K562 (cell line): ENCODE data around the gene SS18. TPM values are rescaled to one million over a fixed set of nuclear protein-coding genes. Genes with fewer than 3 reads are reported as not detected.

Experiments
- ATAC-seq: fragments of 200-7000 bp; cut with Tn5 transposase; 3 replicates; pipeline ENCODE4 v1.9.1; 2020; ENCODE audit warnings: moderate library complexity
- BruUV-seq: library from RNA; stranded (reverse); fragments of 400-500 nt; replicated peaks from 2 replicates; lab custom pipeline; 2021; lab: Mats Ljungman, UMichigan
- CTCF ChIA-PET: fragments of 300-600 bp; formaldehyde crosslinking; extraction: SDS; loops from one replicate; lab custom pipeline; 2021; ENCODE audit warnings: low intra/inter-chr PET ratio; lab: Yijun Ruan, JAX
- POLR2A ChIA-PET: fragments of 300-600, 350-650 bp; sonication (Branson Sonifier 250); formaldehyde crosslinking; extraction: SDS; loops from one replicate; lab custom pipeline; 2021; ENCODE audit warnings: antibody characterized with exemption, inconsistent platforms; lab: Yijun Ruan, JAX
- DNase-seq, 4 experiments: peaks; one replicate each; pipeline versions ENCODE4 v3.0.0 to v3.0.0-alpha.2; 2011 to 2018; ENCODE audit warnings: low spot score in 3 of 4, mixed read lengths in 3 of 4; ENCODE audit errors: extremely low read depth in 1 of 4
- FAIRE-seq: peaks from 2 replicates; lab custom pipeline; 2011; peaks lifted over from hg19 to GRCh38; lab: Jason Lieb, UNC
- H2AFZ ChIP-seq: 2 replicates; pipeline ENCODE4 v1.6.0; 2011; ENCODE audit warnings: low read depth, low read length, control low read depth, inconsistent platforms
- H3K27ac ChIP-seq: fragments of 200-600 bp; 3 replicates; pipeline ENCODE4 v1.8.0; 2011; ENCODE audit warnings: low read depth, mild to moderate bottlenecking, control low read depth, inconsistent platforms, low read length, moderate library complexity, mixed read lengths; ENCODE audit errors: extremely low read depth
- H3K27me3 ChIP-seq, 2 experiments: fragments of 300-600 bp in 1 of 2; 2 replicates in 1 of 2; 3 replicates in 1 of 2; pipeline versions ENCODE4 v1.6.0 to v1.8.0; 2011; ENCODE audit warnings: inconsistent platforms in 2 of 2, low read length in 2 of 2, mild to moderate bottlenecking in 1 of 2, mixed read lengths in 1 of 2, moderate library complexity in 1 of 2; ENCODE audit not compliant: control insufficient read depth in 2 of 2, insufficient read depth in 2 of 2
- H3K36me3 ChIP-seq: fragments of 300-600 bp; 3 replicates; pipeline ENCODE4 v1.8.0; 2011; ENCODE audit warnings: mild to moderate bottlenecking, low read length, inconsistent platforms; ENCODE audit not compliant: control insufficient read depth, insufficient read depth
- H3K4me1 ChIP-seq, 2 experiments: fragments of 200-600 bp in 1 of 2; replicated peaks in 1 of 2; 2 replicates in 1 of 2; 3 replicates in 1 of 2; pipeline versions ENCODE4 v1.5.1 to v1.8.0; 2011; ENCODE audit warnings: inconsistent platforms in 2 of 2, low read length in 2 of 2, mild to moderate bottlenecking in 1 of 2, mixed read lengths in 1 of 2, moderate library complexity in 1 of 2; ENCODE audit not compliant: control insufficient read depth in 2 of 2, insufficient read depth in 2 of 2
- H3K4me2 ChIP-seq: 2 replicates; pipeline ENCODE4 v1.6.1; 2011; ENCODE audit warnings: low read length, control low read depth, inconsistent platforms, mixed read lengths; ENCODE audit not compliant: insufficient read depth
- H3K4me3 ChIP-seq: fragments of 200-600 bp; sonication (generic), shearing (Covaris generic); 2 replicates; pipeline ENCODE4 v1.5.1; 2016; ENCODE audit warnings: control low read depth, inconsistent platforms
- H3K79me2 ChIP-seq: fragments of 200-600 bp; 3 replicates; pipeline ENCODE4 v1.8.0; 2011; ENCODE audit warnings: low read length, inconsistent platforms; ENCODE audit not compliant: control insufficient read depth, insufficient read depth
- H3K9ac ChIP-seq, 2 experiments: 2 replicates each; pipeline versions ENCODE4 v1.6.0 to v1.6.1; 2011; ENCODE audit warnings: low read depth in 2 of 2, low read length in 2 of 2, control low read depth in 1 of 2, inconsistent platforms in 1 of 2, mild to moderate bottlenecking in 1 of 2, mixed read lengths in 1 of 2; ENCODE audit not compliant: insufficient read depth in 1 of 2
- H3K9me1 ChIP-seq: one replicate; pipeline ENCODE4 v1.6.0; 2011; ENCODE audit warnings: inconsistent platforms, mild to moderate bottlenecking, low read length, moderate library complexity; ENCODE audit not compliant: control insufficient read depth, insufficient read depth
- H3K9me3 ChIP-seq: replicated peaks from 2 replicates; pipeline ENCODE4 v1.5.1; 2011; ENCODE audit warnings: low read depth, low read length, inconsistent platforms; ENCODE audit not compliant: control insufficient read depth, insufficient read depth
- H4K20me1 ChIP-seq: replicated peaks from 2 replicates; pipeline ENCODE4 v1.6.1; 2011; ENCODE audit warnings: low read length, inconsistent platforms, mixed read lengths; ENCODE audit not compliant: control insufficient read depth, insufficient read depth
- AFF4 ChIP-seq: sonication (generic); formaldehyde crosslinking; IDR thresholded peaks from 2 replicates; pipeline ENCODE4 v1.8.0; 2023; ENCODE audit warnings: mild to moderate bottlenecking, missing genetic modification reagents
- DNMT1 ChIP-seq: fragments of 450-650 bp; IDR thresholded peaks from 2 replicates; pipeline ENCODE4 v1.6.1; 2016; ENCODE audit warnings: antibody characterized with exemption, mild to moderate bottlenecking
- HDAC2 ChIP-seq: fragments of 450-650 bp; IDR thresholded peaks from 2 replicates; pipeline ENCODE4 v1.6.1; 2016; ENCODE audit warnings: mild to moderate bottlenecking
- KLF10 ChIP-seq: fragments of 250-450 bp; sonication (Bioruptor Pico); IDR thresholded peaks from 2 replicates; pipeline ENCODE4 v1.6.1; 2021; ENCODE audit warnings: matching md5 sums
- KLF6 ChIP-seq: fragments of 250-450 bp; sonication (Bioruptor Pico); IDR thresholded peaks from 2 replicates; pipeline ENCODE4 v1.4.0; 2020; ENCODE audit warnings: mild to moderate bottlenecking, moderate library complexity, borderline replicate concordance
- MCM2 ChIP-seq: fragments of 450-650 bp; IDR thresholded peaks from 2 replicates; pipeline ENCODE4 v1.6.1; 2017; ENCODE audit warnings: low read depth, mild to moderate bottlenecking
- MCM3 ChIP-seq: fragments of 450-650 bp; IDR thresholded peaks from 2 replicates; pipeline ENCODE4 v1.6.1; 2016
- MYNN ChIP-seq, 2 experiments: sonication (generic); formaldehyde crosslinking in 1 of 2; IDR thresholded peaks; 2 replicates each; pipeline versions ENCODE4 v1.5.0 to v1.6.1; 2016 to 2020; ENCODE audit warnings: antibody characterized with exemption in 1 of 2, missing genetic modification reagents in 1 of 2
- NR2C2 ChIP-seq, 2 experiments: fragments of 200-800 bp in 1 of 2; sonication (Bioruptor generic) in 1 of 2; sonication (generic) in 1 of 2; formaldehyde crosslinking in 1 of 2; IDR thresholded peaks; 2 replicates each; pipeline versions ENCODE4 v1.6.1 to v1.8.0; 2016 to 2022; ENCODE audit warnings: mild to moderate bottlenecking in 1 of 2, missing compliant biosample characterization in 1 of 2, missing genetic modification characterization in 1 of 2, missing genetic modification reagents in 1 of 2
- RFX5 ChIP-seq: IDR thresholded peaks from 2 replicates; pipeline ENCODE4 v1.6.1; 2011; ENCODE audit warnings: low read depth, mild to moderate bottlenecking, improper control_type of control experiment, low read length
- SAFB2 ChIP-seq: fragments of 200-400 bp; formaldehyde crosslinking; IDR thresholded peaks from 2 replicates; pipeline ENCODE4 v1.6.1; 2018; ENCODE audit warnings: borderline replicate concordance, low read length, low read depth, moderate library complexity; ENCODE audit not compliant: severe bottlenecking
- SIN3A ChIP-seq, 2 experiments: fragments of 150-350 bp in 1 of 2; IDR thresholded peaks; 2 replicates each; pipeline ENCODE4 v1.6.1; 2011 to 2016; ENCODE audit warnings: borderline replicate concordance in 2 of 2, low read depth in 2 of 2, low read length in 2 of 2, mild to moderate bottlenecking in 2 of 2, moderate library complexity in 2 of 2; ENCODE audit not compliant: control insufficient read depth in 1 of 2
- STAT5A ChIP-seq: IDR thresholded peaks from 2 replicates; pipeline ENCODE4 v1.6.1; 2012; ENCODE audit warnings: low read length, inconsistent platforms, borderline replicate concordance
- TFAM ChIP-seq: fragments of 250-450 bp; sonication (Bioruptor Pico); conservative IDR thresholded peaks from 2 replicates; pipeline ENCODE4 v1.5.0; 2021; ENCODE audit warnings: mild to moderate bottlenecking, moderate library complexity
- ZBTB49 ChIP-seq: sonication (generic); formaldehyde crosslinking; IDR thresholded peaks from 2 replicates; pipeline ENCODE4 v1.8.0; 2022; ENCODE audit warnings: missing genetic modification reagents, mild to moderate bottlenecking, borderline replicate concordance
- WGBS: fragments of 100-300 bp; shearing (Covaris generic); methylation state at CpG from one replicate; pipeline ENCODE4 v1.1.6; 2016; ENCODE audit warnings: low coverage, mixed read lengths; ENCODE audit not compliant: insufficient coverage; ENCODE audit errors: missing lambda C conversion rate; 5-methylcytosine and 5-hydroxymethylcytosine counted together
- in situ Hi-C: fragments of 300-500 bp; cut with MboI; formaldehyde crosslinking; loops from 4 replicates; pipeline ENCODE4 v1.15.0; 2018; ENCODE audit warnings: inconsistent platforms, mixed read lengths
- intact Hi-C: fragments of 100-400 bp; cut with micrococcal nuclease; formaldehyde crosslinking; loops from 2 replicates; pipeline ENCODE4 v1.14.2; 2022
- polyA plus RNA-seq, 8 experiments: library from polyadenylated mRNA; depleted of rRNA in 4 of 8; stranded (reverse) in 5 of 8; unstranded in 3 of 8; fragments of >200 nt; fragmentation: Nextera tagmentation in 2 of 8; fragmentation: Illumina TruSeq in 1 of 8; extraction: Ambion mirVana in 2 of 8; extraction: Trizol in 1 of 8; gene quantifications; 2 replicates each; pipeline versions ENCODE4 v1.2.1 to v1.2.3, GENCODE V29; 2011 to 2014; ENCODE audit warnings: inconsistent platforms in 1 of 8, missing spikeins in 1 of 8
- total RNA-seq, 7 experiments: library from RNA; depleted of rRNA in 6 of 7; stranded (reverse); fragments of >200 nt in 6 of 7; fragmentation: Illumina TruSeq in 2 of 7; extraction: Trizol in 2 of 7; gene quantifications; 2 replicates each; pipeline versions ENCODE4 v1.2.1 to v1.2.3, GENCODE V29; 2011 to 2021; ENCODE audit warnings: low replicate concordance in 1 of 7

SS18 gene
- total and polyA plus RNA-seq, 9 of the 15 experiments (the other 6 are each of a cell fraction or from before 2014, with no cell fraction given): 30.9 to 190 (median 102) TPM

- no peaks in the 10 kb centered on the region for H4K20me1 ChIP-seq
- H2AFZ ChIP-seq: no peak overlapping the region
- no peak for TF ChIP-seq NR2C2 (CRISPR knock-in tag; IDR thresholded peaks at IDR 0.05)
- TF ChIP-seq NR2C2 (tag; IDR thresholded peaks at IDR 0.05): no peak
- TF ChIP-seq MCM2: no peak
- no peak for TF ChIP-seq MYNN (IDR thresholded peaks at IDR 0.05)
- TF ChIP-seq MYNN (CRISPR knock-in tag; IDR thresholded peaks at IDR 0.05): no peak
- TF ChIP-seq KLF6 (CRISPR knock-in tag): no peak
- no peak for TF ChIP-seq DNMT1
- no peak for TF ChIP-seq HDAC2
- no peak for TF ChIP-seq SAFB2
- TF ChIP-seq AFF4 (CRISPR knock-in tag): no peak
- TF ChIP-seq ZBTB49 (CRISPR knock-in tag): no peak
- no peak for TF ChIP-seq RFX5
- no peak for TF ChIP-seq TFAM (CRISPR knock-in tag)
- TF ChIP-seq MCM3: no peak
- TF ChIP-seq STAT5A: no peak
- no peak for TF ChIP-seq KLF10 (CRISPR knock-in tag)
- no peak for TF ChIP-seq SIN3A (IDR thresholded peaks at IDR 0.05; ENCODE audit: borderline replicate concordance in 2 of 2, control insufficient read depth in 1 of 2, low read depth in 2 of 2, low read length in 2 of 2)
- H3K4me1 ChIP-seq: no peaks in the 10 kb centered on the region; a peak in 1 of 5 replicates
- H3K4me3 ChIP-seq: no peak overlapping the region
- no TSS peak for BruUV-seq
- no peak overlapping the region for H3K4me2 ChIP-seq
- no peaks in the 10 kb centered on the region for H3K9me1 ChIP-seq
- no peaks in the 10 kb centered on the region for H3K9me3 ChIP-seq
- intact Hi-C loops: no loop called here
- in situ Hi-C loops: no loop called here
- 21% methylated on average over 2 of the region's 2 CpGs for WGBS
- ChIA-PET POLR2A (interaction anchor here (0.7 to 2.0 kb wide), 3 partner anchors 11 to 63 kb away, joined by 3 to 4 read pairs (median 3); no protein-coding TSS in a partner anchor), CTCF (no interaction called here)
- H3K27ac ChIP-seq: no peak overlapping the region
- no peaks in the 10 kb centered on the region for H3K36me3 ChIP-seq
- H3K79me2 ChIP-seq: no peaks in the 10 kb centered on the region
- H3K9ac ChIP-seq: no peak overlapping the region
- DNase-seq (no peak), FAIRE-seq (peak; percentile 11), ATAC-seq (no peak)
- H3K27me3 ChIP-seq: peaks cover 0 to 7% of the 10 kb centered on the region in 2 experiments; a peak in 1 of 5 replicates
Measured at GRCh38 chr18:25983730-25984129, 106.7 kb downstream of the SS18 start.
